ENCODE results near the gene TRIM44.
"Not testable (repeated sequence)": the region's sequence is repeated elsewhere in the genome, so short reads cannot be mapped to it uniquely, and the experiment has no call there.

Gene TRIM44

GRCh38 chr11:35632301-35632700 is 30.3 kb upstream of the TRIM44 start:
- no peak for DNase-seq (ENCODE audit: low read depth, low spot score)

DNA sequence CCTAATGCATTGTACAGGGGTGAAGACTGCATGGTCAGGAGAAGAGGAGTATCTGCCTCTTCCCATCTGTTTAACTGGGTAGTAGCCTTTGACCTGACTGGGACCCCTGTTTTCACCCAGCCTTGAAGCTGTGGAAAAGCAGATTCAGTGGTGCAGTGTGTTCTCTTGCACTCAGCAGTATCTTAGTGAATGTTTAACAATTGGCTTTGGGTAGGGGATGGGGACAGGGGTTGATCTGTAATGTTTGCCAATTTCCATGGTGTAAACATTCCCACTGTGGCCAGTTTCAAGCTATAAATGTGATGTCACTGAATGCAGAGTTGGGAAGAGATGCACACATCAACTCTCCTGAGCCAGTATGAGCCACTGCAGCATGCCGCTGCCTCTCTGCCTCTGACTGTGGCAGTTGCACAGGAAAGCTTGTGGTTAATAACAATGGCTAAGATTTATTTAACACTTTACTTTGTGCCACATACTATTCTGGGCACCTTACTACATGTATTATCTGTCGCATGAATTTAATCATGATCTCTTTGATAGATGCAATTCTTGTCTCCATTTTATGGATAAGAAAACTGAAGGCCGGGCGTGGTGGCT is 28.6 kb upstream of the TRIM44 start:
- DNase-seq (ENCODE audit: low read depth, low spot score), result no peak

DNA sequence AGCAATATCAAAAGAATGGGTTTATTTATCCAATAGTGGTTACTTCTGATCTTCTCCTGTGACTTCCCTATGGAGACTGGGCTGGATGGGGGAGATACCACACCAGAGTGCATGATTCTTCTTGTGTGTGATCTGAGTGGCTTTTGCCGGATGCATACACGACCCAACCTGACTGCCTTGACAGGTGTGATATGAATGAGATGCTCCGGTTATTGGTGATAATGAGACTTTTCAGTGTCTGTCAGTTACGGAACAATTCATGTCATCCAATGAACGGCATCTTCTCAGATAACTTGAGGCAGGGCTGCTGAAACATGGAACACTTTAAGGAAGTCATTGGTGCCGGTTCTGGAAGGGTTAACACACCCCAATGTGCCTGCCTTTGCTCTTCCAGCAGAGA is 26.6 kb upstream of the TRIM44 start:
- DNase-seq (ENCODE audit: low read depth, low spot score), result no peak

- no peak for DNase-seq (ENCODE audit: low read depth, low spot score)
Measured at GRCh38 chr11:35639591-35640179, 22.9 kb upstream of the TRIM44 start.

DNA sequence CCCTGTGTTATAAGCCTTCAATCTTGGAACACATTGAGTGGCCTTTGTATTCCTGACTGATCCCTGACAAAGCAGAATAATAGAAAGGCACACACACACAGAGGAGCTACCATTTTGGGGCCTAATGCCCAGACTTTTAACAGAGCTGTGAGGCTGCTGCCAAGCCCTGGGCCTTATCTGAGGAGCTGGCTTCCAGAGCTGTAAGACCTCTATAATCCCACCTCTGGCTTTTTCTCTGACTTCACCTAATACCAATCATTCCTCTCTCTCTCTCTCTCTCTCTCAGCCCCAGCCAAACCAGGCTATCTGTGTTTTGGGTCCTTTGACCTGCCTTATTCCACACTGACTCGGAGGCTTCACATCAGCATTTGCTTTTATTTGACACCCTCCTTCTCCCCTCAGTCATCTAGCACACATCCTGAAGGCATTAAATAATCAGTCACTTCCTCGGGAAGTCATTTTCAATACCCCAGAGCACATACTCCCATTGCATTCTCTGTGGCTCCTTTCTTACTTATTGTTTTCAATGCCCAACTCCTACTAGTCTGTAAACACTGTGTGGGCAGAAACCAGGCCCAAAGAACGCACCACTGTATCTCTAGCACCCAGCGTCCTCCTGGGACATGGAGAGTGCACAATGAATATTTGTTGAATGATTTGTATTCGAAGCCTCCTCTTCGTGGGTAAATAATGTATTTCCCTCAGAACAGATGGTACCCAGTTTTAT is 21.2 kb upstream of the TRIM44 start:
- no peak for DNase-seq (ENCODE audit: low read depth, low spot score)

DNA sequence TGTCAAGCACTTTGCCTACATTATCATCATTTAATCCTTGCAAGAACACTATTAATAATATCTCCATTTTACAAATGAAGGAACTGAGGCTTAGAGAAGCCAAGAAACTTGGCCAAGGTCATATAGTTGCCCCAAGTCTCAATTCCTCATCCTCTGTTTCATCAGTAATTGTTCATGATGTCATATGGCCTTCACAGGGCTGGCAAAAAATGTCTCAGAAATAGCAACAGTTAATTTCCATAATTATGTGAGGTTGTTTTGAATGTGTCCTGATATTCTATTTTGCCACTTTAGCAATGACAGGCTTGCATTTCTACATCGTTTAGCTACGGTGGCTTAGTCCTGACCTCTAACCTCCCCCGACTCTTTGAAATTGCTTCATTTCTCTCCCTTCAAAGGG is 20.6 kb upstream of the TRIM44 start:
- DNase-seq (ENCODE audit: low read depth, low spot score), result no peak

- no peak for DNase-seq (ENCODE audit: low read depth, low spot score)
Measured at GRCh38 chr11:35647421-35648093, 15.0 kb upstream of the TRIM44 start.

- DNase-seq (ENCODE audit: low read depth, low spot score), result no peak
Measured at GRCh38 chr11:35650006-35650405, 12.6 kb upstream of the TRIM44 start.

DNA sequence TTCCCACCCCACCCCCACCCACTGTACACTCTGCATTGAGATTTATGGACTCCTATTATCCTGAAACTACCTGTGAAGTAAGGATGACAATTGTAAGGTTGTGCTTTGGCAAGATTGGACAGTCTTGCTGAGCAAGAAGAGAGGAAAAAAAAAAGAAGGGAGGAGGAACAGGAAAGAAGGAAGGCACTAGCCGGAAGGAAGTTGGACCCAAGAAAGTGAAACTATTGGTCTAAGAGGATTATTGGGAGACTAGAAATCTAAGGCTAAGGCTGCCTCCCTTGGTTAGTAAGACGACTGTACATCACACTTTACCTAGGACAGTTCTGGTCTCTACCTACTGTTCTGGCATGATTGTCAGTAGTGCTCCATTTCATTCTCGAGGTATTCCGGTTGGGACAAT is 12.1 kb upstream of the TRIM44 start:
- no peak for DNase-seq (ENCODE audit: low read depth, low spot score)

DNA sequence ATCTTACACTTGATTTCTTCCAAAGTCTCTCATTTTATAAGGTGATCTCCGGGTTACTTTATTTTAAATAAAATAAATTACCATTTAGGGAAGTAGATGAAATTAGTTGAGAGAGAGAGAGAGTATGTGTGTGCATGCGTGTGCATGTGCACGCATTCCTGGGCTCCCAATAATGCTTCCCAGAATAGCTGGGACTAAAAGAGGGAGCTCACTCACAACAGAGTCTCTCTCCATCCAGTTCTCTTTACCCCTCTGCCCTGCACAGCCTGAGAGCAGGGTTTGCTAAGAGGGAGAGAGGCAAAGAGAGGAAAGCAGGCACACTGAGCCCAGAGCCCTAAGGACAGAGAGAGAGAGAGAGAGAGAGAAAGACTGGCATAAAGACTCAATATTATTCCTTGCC is 11.3 kb upstream of the TRIM44 start:
- DNase-seq (ENCODE audit: low read depth, low spot score), result no peak

- not testable (repeated sequence) for DNase-seq (ENCODE audit: low read depth, low spot score)
Measured at GRCh38 chr11:35652786-35653185, 9.8 kb upstream of the TRIM44 start.

GRCh38 chr11:35654711-35655110 is 7.9 kb upstream of the TRIM44 start:
- DNase-seq (ENCODE audit: low read depth, low spot score), result no peak

- no peak for DNase-seq (ENCODE audit: low read depth, low spot score)
Measured at GRCh38 chr11:35655254-35655653, 7.3 kb upstream of the TRIM44 start.

- DNase-seq (ENCODE audit: low read depth, low spot score), result no peak
Measured at GRCh38 chr11:35655856-35656255, 6.7 kb upstream of the TRIM44 start.

GRCh38 chr11:35658020-35658948 is 4.3 kb upstream of the TRIM44 start:
- DNase-seq (ENCODE audit: low read depth, low spot score), result no peak

DNA sequence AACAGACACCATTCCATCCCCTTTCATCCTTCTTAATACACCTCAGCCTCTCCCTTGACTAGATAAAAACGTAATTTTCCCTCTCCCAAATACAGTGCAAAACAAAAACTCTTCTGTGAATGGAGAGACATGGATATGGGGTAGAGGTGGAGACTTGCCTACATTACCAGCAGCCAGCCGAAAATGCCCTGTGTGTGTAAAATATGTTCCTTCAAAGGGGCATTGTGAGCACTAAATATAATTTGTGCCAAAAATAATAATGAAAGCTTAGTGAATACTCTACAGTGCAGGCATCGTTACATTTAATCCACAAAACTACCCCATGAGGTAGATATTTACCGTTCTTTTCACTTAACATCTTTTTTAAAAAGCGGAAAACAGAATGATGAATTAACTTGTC is 1.0 kb upstream of the TRIM44 start:
- DNase-seq (ENCODE audit: low read depth, low spot score), result no peak

DNA sequence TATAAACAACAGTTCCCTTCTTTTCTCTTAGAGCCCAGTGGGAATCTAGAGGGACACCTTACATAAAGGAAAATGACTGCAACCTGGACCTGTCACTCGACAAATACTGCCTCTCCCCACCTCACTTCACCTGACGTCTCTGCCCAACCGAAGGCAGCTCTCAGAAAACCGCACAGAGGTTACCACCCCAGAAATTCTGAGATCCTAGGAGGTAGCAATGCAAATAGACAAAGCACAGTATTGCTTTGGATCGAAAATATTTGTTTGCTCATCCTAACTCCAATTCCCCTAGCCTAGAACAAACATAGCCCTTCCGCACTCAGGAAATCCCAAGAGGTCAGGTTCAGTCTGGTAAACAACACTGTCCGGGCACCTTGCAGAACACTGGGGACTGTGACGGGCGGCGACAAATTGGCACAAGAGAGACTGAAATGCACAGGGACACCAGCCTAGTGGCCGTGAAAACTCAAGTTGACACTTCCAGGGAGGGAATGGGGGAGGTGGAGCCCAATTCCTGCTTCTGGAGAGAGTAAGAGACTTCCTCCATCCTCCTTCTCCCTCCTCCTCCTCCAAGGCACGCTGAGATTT is 420 bp upstream of the TRIM44 start:
- no peak for DNase-seq (ENCODE audit: low read depth, low spot score)

DNA sequence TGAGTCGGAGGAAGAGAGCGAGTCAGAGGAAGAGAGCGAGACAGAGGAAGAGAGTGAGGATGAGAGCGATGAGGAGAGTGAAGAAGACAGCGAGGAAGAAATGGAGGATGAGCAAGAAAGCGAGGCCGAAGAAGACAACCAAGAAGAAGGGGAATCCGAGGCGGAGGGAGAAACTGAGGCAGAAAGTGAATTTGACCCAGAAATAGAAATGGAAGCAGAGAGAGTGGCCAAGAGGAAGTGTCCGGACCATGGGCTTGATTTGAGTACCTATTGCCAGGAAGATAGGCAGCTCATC is 780 bp downstream of the TRIM44 start:
- no peak for DNase-seq (ENCODE audit: low read depth, low spot score)

GRCh38 chr11:35664977-35665441 is 2.4 kb downstream of the TRIM44 start:
- DNase-seq (ENCODE audit: low read depth, low spot score), result no peak

DNA sequence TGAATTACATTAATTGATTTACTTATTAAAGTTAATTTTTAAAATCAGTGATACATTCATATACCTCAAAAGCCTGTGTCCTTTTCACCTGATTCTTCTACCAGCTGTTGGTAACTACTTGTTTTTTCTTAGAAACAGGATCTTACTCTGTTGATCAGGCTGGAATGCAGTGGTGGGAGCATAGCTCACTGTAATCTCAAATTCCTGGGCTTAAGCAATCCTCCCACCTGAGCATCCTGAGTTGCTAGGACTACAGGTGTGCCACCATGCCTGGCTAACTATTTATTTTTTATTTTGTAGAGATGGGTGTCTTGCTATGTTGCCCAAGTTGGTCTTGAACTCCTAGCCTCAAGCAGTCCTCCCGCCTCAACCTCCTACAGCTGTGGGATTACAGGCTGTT is 4.7 kb downstream of the TRIM44 start:
- DNase-seq (ENCODE audit: low read depth, low spot score), result no peak

DNA sequence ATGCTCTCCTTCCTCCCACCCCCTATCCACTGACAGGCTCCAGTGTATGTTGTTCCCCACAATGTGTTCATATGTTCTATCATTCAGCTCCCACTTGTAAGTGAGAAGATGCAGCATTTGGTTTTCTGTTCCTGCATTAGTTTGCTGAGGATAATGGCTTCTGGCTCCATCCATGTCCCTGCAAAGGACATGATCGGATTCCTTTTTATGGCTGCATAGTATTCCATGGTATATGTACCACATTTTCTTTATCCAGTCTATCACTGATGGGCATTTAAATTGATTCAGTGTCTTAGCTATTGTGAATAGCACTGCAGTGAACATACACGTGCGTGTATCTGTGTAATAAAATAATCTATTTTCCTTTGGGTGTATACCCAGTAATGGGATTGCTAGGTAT is 5.8 kb downstream of the TRIM44 start:
- DNase-seq (ENCODE audit: low read depth, low spot score), result not testable (repeated sequence)
